Fibroblast of pulmonary artery (primary cell): Measurements from ENCODE around the gene CHTF8.

Source experiments
- DNase-seq: peaks from one replicate; pipeline ENCODE4 v3.0.0-alpha.2; 2010; ENCODE audit warnings: low read depth
- H3K4me3 ChIP-seq: replicated peaks from 2 replicates; pipeline ENCODE4 v1.5.1; 2011; ENCODE audit warnings: low read depth, mild to moderate bottlenecking, control low read depth, low read length, moderate library complexity
- CTCF ChIP-seq: IDR thresholded peaks from 2 replicates; pipeline ENCODE4 v1.5.1; 2011; ENCODE audit warnings: mild to moderate bottlenecking, control low read depth, low read length, inconsistent platforms; ENCODE audit errors: missing control alignments

Gene CHTF8

GRCh38 chr16:69071036-69071435 lies 61.4 kb downstream of the CHTF8 start:
- DNase-seq: no peak
- no peak overlapping the region for H3K4me3 ChIP-seq
- no peak for TF ChIP-seq CTCF

GRCh38 chr16:69069504-69069903 lies 62.9 kb downstream of the CHTF8 start:
- no peak for DNase-seq
- TF ChIP-seq CTCF: no peak
- H3K4me3 ChIP-seq: no peak overlapping the region
